ENCODE data around the gene CD180. TPM values are rescaled to one million over a fixed set of nuclear protein-coding genes. Genes with fewer than 3 reads are reported as not detected.

The CD180 gene
- total RNA-seq, 6 donors from 2014 or later = 1.00 to 4.8 (median 1.9) TPM

GRCh38 chr5:67204821-67205220 lies 8.2 kb upstream of the CD180 start:
- DNase-seq = no peak
- Histone ChIP-seq H3K4me3 (no peak overlapping the region), H3K27ac (peak overlapping the region in 2 of 4 donors; percentile 9 to 78), H3K9me3 (no peaks in the 10 kb centered on the region), H3K4me1 (peaks cover 10 to 15% (median 11%) of the 10 kb centered on the region in 4 donors), H3K36me3 (no peaks in the 10 kb centered on the region), H3K27me3 (no peaks in the 10 kb centered on the region)
- WGBS, 2 donors = 77 to 78% methylated on average over 5 of the region's 5 CpGs
- no peak for TF ChIP-seq POLR2AphosphoS5 (IDR thresholded peaks at IDR 0.05)
- TF ChIP-seq POLR2A (IDR thresholded peaks at IDR 0.05) = no peak
- no peak for ATAC-seq (ENCODE audit: low FRiP score in 2 of 2)

- H3K36me3 ChIP-seq = no peaks in the 10 kb centered on the region
- no peak for DNase-seq
- no peak for ATAC-seq (ENCODE audit: low FRiP score in 2 of 2)
- TF ChIP-seq CTCF (IDR thresholded peaks at IDR 0.05) (no peak), POLR2A (IDR thresholded peaks at IDR 0.05) (no peak), EP300 (IDR thresholded peaks at IDR 0.05) (no peak), POLR2AphosphoS5 (IDR thresholded peaks at IDR 0.05) (no peak)
- H3K9me3 ChIP-seq = no peaks in the 10 kb centered on the region
- H3K27ac ChIP-seq = peak overlapping the region in 1 of 4 donors; percentile 75
- H3K27me3 ChIP-seq = no peaks in the 10 kb centered on the region
- no peak overlapping the region for H3K4me3 ChIP-seq
- peaks cover 6 to 15% (median 9%) of the 10 kb centered on the region in 4 donors for H3K4me1 ChIP-seq
- WGBS, 2 donors = 65 to 67% methylated on average over 2 of the region's 2 CpGs
Measured at GRCh38 chr5:67203701-67204074, 7.1 kb upstream of the CD180 start.

DNA sequence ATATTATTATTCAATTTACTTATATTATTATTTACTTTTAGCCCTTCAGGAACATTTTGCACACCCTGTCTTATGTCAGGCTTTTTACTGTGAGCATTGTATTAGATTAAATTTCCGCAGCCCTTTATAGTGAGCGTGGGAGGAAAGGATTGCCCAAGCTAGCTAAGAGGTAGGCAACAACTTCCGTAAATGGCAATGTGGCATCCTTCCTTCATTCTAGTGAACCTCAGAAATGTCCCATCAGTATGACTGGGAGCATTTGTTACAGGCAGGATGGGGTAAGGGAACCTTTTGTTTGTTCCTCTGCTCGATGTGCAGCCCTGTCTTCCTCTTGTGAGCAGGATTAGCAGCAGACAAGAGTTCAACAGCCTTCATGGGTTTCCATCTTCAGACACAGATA lies 6.2 kb upstream of the CD180 start:
- TF ChIP-seq POLR2AphosphoS5 (IDR thresholded peaks at IDR 0.05) = peak; percentile 7 to 20
- no peak for TF ChIP-seq POLR2A (IDR thresholded peaks at IDR 0.05)
- no peaks in the 10 kb centered on the region for H3K36me3 ChIP-seq
- peak overlapping the region in 1 of 4 donors; percentile 75 for H3K27ac ChIP-seq
- WGBS, 2 donors = 55 to 68% methylated on average over 4 of the region's 4 CpGs
- ATAC-seq (ENCODE audit: low FRiP score in 2 of 2) (peak; percentile 52 to 66), DNase-seq (peak in 1 of 2 donors; percentile 34)
- H3K9me3 ChIP-seq = no peaks in the 10 kb centered on the region
- no peaks in the 10 kb centered on the region for H3K27me3 ChIP-seq
- no peak overlapping the region for H3K4me3 ChIP-seq
- peaks cover 6 to 15% (median 9%) of the 10 kb centered on the region in 4 donors for H3K4me1 ChIP-seq

DNA sequence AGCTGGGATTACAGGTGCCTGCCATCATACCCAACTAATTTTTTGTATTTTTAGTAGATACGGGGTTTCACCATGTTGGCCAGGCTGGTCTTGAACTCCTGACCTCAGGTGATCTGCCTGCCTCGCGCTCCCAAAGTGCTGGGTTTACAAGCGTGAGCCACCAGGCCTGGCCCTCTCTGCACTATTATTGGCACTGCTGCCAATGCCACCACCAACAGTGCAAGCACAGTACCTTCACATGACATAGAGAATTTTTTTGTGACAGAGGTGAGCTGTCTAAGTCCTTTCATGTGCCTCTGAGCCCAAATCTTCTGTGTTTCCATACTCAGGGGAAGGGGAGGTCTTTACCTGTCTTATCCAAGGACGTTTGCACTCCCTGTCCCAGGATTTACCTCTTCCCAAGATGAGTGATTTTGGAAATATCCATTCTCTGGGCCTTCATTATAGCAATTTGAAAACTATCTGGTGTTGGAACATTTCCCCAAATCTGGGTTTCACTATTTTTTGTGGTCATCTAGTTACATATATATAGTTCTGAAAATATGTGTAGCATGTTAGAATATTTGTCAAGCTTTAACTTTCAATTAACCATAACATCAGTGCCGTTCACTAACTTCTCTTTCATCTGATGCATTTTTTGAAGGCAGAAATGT lies 5.4 kb upstream of the CD180 start:
- DNase-seq = no peak
- no peak for TF ChIP-seq POLR2AphosphoS5 (IDR thresholded peaks at IDR 0.05)
- TF ChIP-seq CTCF (IDR thresholded peaks at IDR 0.05) = no peak
- TF ChIP-seq EP300 (IDR thresholded peaks at IDR 0.05) = no peak
- TF ChIP-seq POLR2A (IDR thresholded peaks at IDR 0.05) = no peak
- no peak for ATAC-seq (ENCODE audit: low FRiP score in 2 of 2)
- H3K4me3 ChIP-seq = no peak overlapping the region
- H3K27me3 ChIP-seq = no peaks in the 10 kb centered on the region
- H3K27ac ChIP-seq = peak overlapping the region in 1 of 4 donors; percentile 75
- no peaks in the 10 kb centered on the region for H3K9me3 ChIP-seq
- H3K36me3 ChIP-seq = no peaks in the 10 kb centered on the region
- H3K4me1 ChIP-seq = peaks cover 6 to 8% (median 7%) of the 10 kb centered on the region in 4 donors
- 92% methylated on average over 6 of the region's 6 CpGs for WGBS, 2 donors

GRCh38 chr5:67200809-67201562 lies 4.4 kb upstream of the CD180 start:
- ATAC-seq (ENCODE audit: low FRiP score in 2 of 2) = no peak
- Histone ChIP-seq H3K27me3 (no peaks in the 10 kb centered on the region), H3K4me1 (peaks cover 2 to 6% (median 5%) of the 10 kb centered on the region in 4 donors), H3K4me3 (no peak overlapping the region), H3K27ac (no peak overlapping the region), H3K9me3 (no peaks in the 10 kb centered on the region), H3K36me3 (no peaks in the 10 kb centered on the region)
- TF ChIP-seq POLR2A (IDR thresholded peaks at IDR 0.05) (no peak), POLR2AphosphoS5 (IDR thresholded peaks at IDR 0.05) (no peak), CTCF (IDR thresholded peaks at IDR 0.05) (no peak), EP300 (IDR thresholded peaks at IDR 0.05) (no peak)
- DNase-seq = no peak
- 93 to 94% methylated on average over 2 of the region's 2 CpGs for WGBS, 2 donors
